GM19351 (cell line): ENCODE results near the gene TIMM17B.

ENCODE experiments used
- ATAC-seq: cut with Tn5 transposase; IDR thresholded peaks from one replicate; pipeline ENCODE4 v1.9.1; 2021; ENCODE audit warnings: mild to moderate bottlenecking, moderate library complexity; ENCODE audit not compliant: unreplicated experiment

TIMM17B gene

GRCh38 chrX:48897625-48898306 lies at the start of gene TIMM17B, which contains the start of gene PQBP1:
TIMM17B (minus strand) TSS chrX:48897768; CDS start chrX:48897749, 19 bp downstream.
PQBP1 (plus strand) TSS chrX:48897930; CDS start chrX:48898510, 580 bp downstream.
- peak; percentile 89 for ATAC-seq

- peak; percentile 63 for ATAC-seq
Measured at GRCh38 chrX:48945517-48946348, 48.2 kb upstream of the TIMM17B start.

GRCh38 chrX:48942895-48943294 lies 45.3 kb upstream of the TIMM17B start:
- ATAC-seq, result no peak

- no peak for ATAC-seq
Measured at GRCh38 chrX:48940404-48940955, 42.9 kb upstream of the TIMM17B start.

GRCh38 chrX:48939524-48940228 lies 42.1 kb upstream of the TIMM17B start:
- no peak for ATAC-seq

GRCh38 chrX:48938721-48939425 lies 41.3 kb upstream of the TIMM17B start:
- ATAC-seq, result peak; percentile 50

GRCh38 chrX:48937054-48937907 lies 39.7 kb upstream of the TIMM17B start:
- peak; percentile 70 for ATAC-seq

- no peak for ATAC-seq
Measured at GRCh38 chrX:48936429-48937053, 39.0 kb upstream of the TIMM17B start.

- no peak for ATAC-seq
Measured at GRCh38 chrX:48935301-48935670, 37.7 kb upstream of the TIMM17B start.

GRCh38 chrX:48934581-48935300 lies 37.2 kb upstream of the TIMM17B start:
- ATAC-seq, result no peak

- ATAC-seq, result peak; percentile 32
Measured at GRCh38 chrX:48933757-48934156, 36.2 kb upstream of the TIMM17B start.

- no peak for ATAC-seq
Measured at GRCh38 chrX:48927736-48928382, 30.3 kb upstream of the TIMM17B start.

- no peak for ATAC-seq
Measured at GRCh38 chrX:48927123-48927522, 29.6 kb upstream of the TIMM17B start.

- ATAC-seq, result no peak
Measured at GRCh38 chrX:48924270-48924669, 26.7 kb upstream of the TIMM17B start.

- ATAC-seq, result no peak
Measured at GRCh38 chrX:48923771-48924170, 26.2 kb upstream of the TIMM17B start.

GRCh38 chrX:48920718-48921104 lies 23.1 kb upstream of the TIMM17B start:
- no peak for ATAC-seq

- no peak for ATAC-seq
Measured at GRCh38 chrX:48919947-48920717, 22.6 kb upstream of the TIMM17B start.
